Measurements from ENCODE around the gene SNED1. TPM values are rescaled to one million over a fixed set of nuclear protein-coding genes. Genes with fewer than 3 reads are reported as not detected.

The SNED1 gene
- polyA plus RNA-seq, 1 donor from 2014 or later: 0.32 TPM

DNA sequence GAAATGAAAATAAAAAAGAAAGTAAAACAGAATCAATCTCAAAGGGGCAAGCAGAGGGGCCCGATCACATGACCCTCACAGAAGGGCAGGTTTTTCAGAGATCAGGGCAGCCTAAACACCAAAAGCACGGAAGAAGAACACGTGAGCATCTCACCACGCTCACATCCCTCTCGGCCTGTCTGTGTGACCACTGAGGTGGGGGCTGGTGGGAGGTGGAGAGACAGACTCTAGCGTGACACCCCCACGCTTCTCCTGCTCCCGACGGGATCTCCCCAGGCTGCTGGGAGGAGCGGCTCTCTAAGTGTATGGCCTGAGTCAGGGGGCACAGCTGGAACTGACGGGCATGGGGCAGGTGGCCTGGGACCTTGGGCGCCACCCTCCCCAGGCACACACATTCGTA lies 127.2 kb downstream of the SNED1 start:
- Histone ChIP-seq H3K27ac (ENCODE audit: low read length) (no peak overlapping the region), H3K9ac (ENCODE audit: low read length) (no peak overlapping the region), H4K20me1 (ENCODE audit: insufficient read depth) (no peaks in the 10 kb centered on the region)

DNA sequence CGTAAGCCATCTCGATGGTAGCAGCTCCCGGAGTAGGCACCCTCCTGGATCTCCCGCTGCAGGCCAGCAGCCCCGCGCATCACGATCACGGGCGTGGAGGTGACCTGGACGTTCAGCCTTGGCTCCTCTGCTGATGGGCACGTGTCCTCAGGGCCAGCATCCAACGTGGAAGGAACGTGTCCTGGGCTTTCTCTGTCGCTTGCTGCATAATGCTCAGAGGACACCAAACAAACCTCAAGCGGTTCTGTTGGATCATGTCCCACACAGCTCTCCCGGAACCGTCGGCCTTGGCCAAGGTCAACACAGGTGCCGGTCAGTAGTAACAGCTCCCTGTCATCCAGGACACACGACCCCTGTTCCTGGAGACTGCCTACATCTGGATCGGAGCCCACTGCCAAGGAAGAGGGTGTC lies 127.8 kb downstream of the SNED1 start:
- H3K27me3 ChIP-seq (ENCODE audit: insufficient read depth, low read depth, low read length): no peaks in the 10 kb centered on the region
- no peaks in the 10 kb centered on the region for H3K9me2 ChIP-seq (ENCODE audit: insufficient read depth, low read length)
- H3K9ac ChIP-seq (ENCODE audit: low read length): no peak overlapping the region
- no peaks in the 10 kb centered on the region for H4K20me1 ChIP-seq (ENCODE audit: insufficient read depth)
- H3K4me2 ChIP-seq (ENCODE audit: low read length): no peak overlapping the region
- peaks cover 2% of the 10 kb centered on the region for H3K36me3 ChIP-seq (ENCODE audit: insufficient read depth, low read length)
- TF ChIP-seq, protein P1, sequence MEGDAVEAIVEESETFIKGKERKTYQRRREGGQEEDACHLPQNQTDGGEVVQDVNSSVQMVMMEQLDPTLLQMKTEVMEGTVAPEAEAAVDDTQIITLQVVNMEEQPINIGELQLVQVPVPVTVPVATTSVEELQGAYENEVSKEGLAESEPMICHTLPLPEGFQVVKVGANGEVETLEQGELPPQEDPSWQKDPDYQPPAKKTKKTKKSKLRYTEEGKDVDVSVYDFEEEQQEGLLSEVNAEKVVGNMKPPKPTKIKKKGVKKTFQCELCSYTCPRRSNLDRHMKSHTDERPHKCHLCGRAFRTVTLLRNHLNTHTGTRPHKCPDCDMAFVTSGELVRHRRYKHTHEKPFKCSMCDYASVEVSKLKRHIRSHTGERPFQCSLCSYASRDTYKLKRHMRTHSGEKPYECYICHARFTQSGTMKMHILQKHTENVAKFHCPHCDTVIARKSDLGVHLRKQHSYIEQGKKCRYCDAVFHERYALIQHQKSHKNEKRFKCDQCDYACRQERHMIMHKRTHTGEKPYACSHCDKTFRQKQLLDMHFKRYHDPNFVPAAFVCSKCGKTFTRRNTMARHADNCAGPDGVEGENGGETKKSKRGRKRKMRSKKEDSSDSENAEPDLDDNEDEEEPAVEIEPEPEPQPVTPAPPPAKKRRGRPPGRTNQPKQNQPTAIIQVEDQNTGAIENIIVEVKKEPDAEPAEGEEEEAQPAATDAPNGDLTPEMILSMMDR (IDR thresholded peaks at IDR 0.05; ENCODE audit: poor library complexity, severe bottlenecking): no peak
- TF ChIP-seq RAD21 (conservative IDR thresholded peaks at IDR 0.05) (no peak), TAF1 (IDR thresholded peaks at IDR 0.05; ENCODE audit: low read depth) (no peak), REST (IDR thresholded peaks at IDR 0.05; ENCODE audit: borderline replicate concordance) (no peak), POLR2AphosphoS5 (IDR thresholded peaks at IDR 0.05) (no peak), MXI1 (conservative IDR thresholded peaks at IDR 0.05; ENCODE audit: poor library complexity, severe bottlenecking) (no peak), EP300 (conservative IDR thresholded peaks at IDR 0.05; ENCODE audit: poor library complexity, severe bottlenecking) (no peak)
- no peaks in the 10 kb centered on the region for H3K79me2 ChIP-seq (replicated peaks; ENCODE audit: insufficient read depth, low read length)
- no peak overlapping the region for H3K4me3 ChIP-seq (ENCODE audit: low read length)
- no peaks in the 10 kb centered on the region for H3K9me3 ChIP-seq (ENCODE audit: low read length)
- H2AFZ ChIP-seq (ENCODE audit: low read depth, low read length): no peak overlapping the region
- no peak overlapping the region for H3K27ac ChIP-seq (ENCODE audit: low read length)
- H3F3A ChIP-seq (ENCODE audit: insufficient read depth, low read length, poor library complexity, severe bottlenecking): no peaks in the 10 kb centered on the region

More for the DNA sequence above, 127.2 kb downstream of the SNED1 start:
- H3K27me3 ChIP-seq (ENCODE audit: insufficient read depth, low read depth, low read length): no peaks in the 10 kb centered on the region
- no peaks in the 10 kb centered on the region for H3K9me2 ChIP-seq (ENCODE audit: insufficient read depth, low read length)
- TF ChIP-seq TAF1 (IDR thresholded peaks at IDR 0.05; ENCODE audit: low read depth): no peak
- H3F3A ChIP-seq (ENCODE audit: insufficient read depth, low read length, poor library complexity, severe bottlenecking): no peaks in the 10 kb centered on the region
- no peaks in the 10 kb centered on the region for H3K9me3 ChIP-seq (ENCODE audit: low read length)
- H3K4me2 ChIP-seq (ENCODE audit: low read length): no peak overlapping the region
- peaks cover 6% of the 10 kb centered on the region for H3K36me3 ChIP-seq (ENCODE audit: insufficient read depth, low read length)
- no peak overlapping the region for H2AFZ ChIP-seq (ENCODE audit: low read depth, low read length)
- H3K4me3 ChIP-seq (ENCODE audit: low read length): no peak overlapping the region
- H3K79me2 ChIP-seq (replicated peaks; ENCODE audit: insufficient read depth, low read length): no peaks in the 10 kb centered on the region

- no peaks in the 10 kb centered on the region for H3K79me2 ChIP-seq (replicated peaks; ENCODE audit: insufficient read depth, low read length)
- no peaks in the 10 kb centered on the region for H3K36me3 ChIP-seq (ENCODE audit: insufficient read depth, low read length)
- no peak overlapping the region for H3K27ac ChIP-seq (ENCODE audit: low read length)
- TF ChIP-seq, protein P1 (IDR thresholded peaks at IDR 0.05; ENCODE audit: poor library complexity, severe bottlenecking): no peak
- no peak overlapping the region for H3K9ac ChIP-seq (ENCODE audit: low read length)
- H3K9me2 ChIP-seq (ENCODE audit: insufficient read depth, low read length): no peaks in the 10 kb centered on the region
- no peaks in the 10 kb centered on the region for H4K20me1 ChIP-seq (ENCODE audit: insufficient read depth)
- H3K9me3 ChIP-seq (ENCODE audit: low read length): no peaks in the 10 kb centered on the region
- no peak overlapping the region for H3K4me3 ChIP-seq (ENCODE audit: low read length)
- H3F3A ChIP-seq (ENCODE audit: insufficient read depth, low read length, poor library complexity, severe bottlenecking): no peaks in the 10 kb centered on the region
- no peaks in the 10 kb centered on the region for H3K27me3 ChIP-seq (ENCODE audit: insufficient read depth, low read depth, low read length)
- H3K4me2 ChIP-seq (ENCODE audit: low read length): no peak overlapping the region
- no peak overlapping the region for H2AFZ ChIP-seq (ENCODE audit: low read depth, low read length)
Observed at GRCh38 chr2:241126771-241127202, 128.4 kb downstream of the SNED1 start.

Data from neural cell (in vitro differentiated cells).